Peyer's patch (tissue), 4 donors: ENCODE measurements around the gene USP17L26.
"Not testable (repeated sequence)": the region's sequence is repeated elsewhere in the genome, so short reads cannot be mapped to it uniquely, and the experiment has no call there.

Experiments used
- CTCF ChIP-seq, 6 experiments: fragments of 450-650 bp in 4 of 6; fragments of 200-600 bp in 2 of 6; sonication (generic) in 1 of 6; IDR thresholded peaks; one replicate each; pipeline ENCODE4 v1.5.1; 2017 to 2019; ENCODE audit warnings: antibody characterized with exemption in 6 of 6, mild to moderate bottlenecking in 3 of 6, moderate library complexity in 1 of 6
- POLR2A ChIP-seq, 2 donors: fragments of 450-650 bp; IDR thresholded peaks; one replicate each; pipeline ENCODE4 v1.5.1; 2017; ENCODE audit warnings: antibody characterized with exemption in 2 of 2, mild to moderate bottlenecking in 2 of 2, moderate library complexity in 2 of 2

DNA sequence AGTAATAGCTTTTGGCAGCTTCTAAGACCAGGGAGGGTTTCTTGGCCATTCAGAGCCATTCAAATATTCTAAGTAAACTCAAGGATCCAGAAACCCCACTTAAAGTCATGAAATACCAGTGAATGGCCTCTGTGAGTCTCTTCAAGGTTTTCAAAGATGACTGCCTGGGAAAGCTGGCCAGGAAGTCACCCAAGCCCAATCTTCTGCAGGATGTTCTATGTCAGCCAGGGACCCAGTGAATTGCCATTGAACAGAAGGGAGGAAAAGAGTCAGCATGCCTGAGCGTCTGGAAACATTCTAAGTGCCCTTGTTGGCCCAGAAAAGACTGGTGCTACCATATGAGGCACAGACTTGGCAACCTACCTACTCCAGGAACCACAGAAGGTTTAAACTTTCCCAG lies 45.4 kb downstream of the USP17L26 start:
- TF ChIP-seq CTCF, POLR2A (IDR thresholded peaks at IDR 0.05): not testable (repeated sequence)
